PFSK-1 (cell line): Measurements from ENCODE around the gene TEX11.

Experiments
- FOXP2 ChIP-seq: optimal IDR thresholded peaks from 2 replicates; pipeline ENCODE3; 2011; ENCODE audit warnings: borderline replicate concordance, control low read depth, inconsistent platforms; ENCODE audit not compliant: insufficient read depth; ENCODE audit errors: extremely low read length, extremely low read depth
- POLR2AphosphoS5 ChIP-seq: IDR thresholded peaks from 2 replicates; pipeline ENCODE4 v1.6.1; 2012; ENCODE audit warnings: low read depth, mild to moderate bottlenecking, control low read depth, low read length, moderate library complexity
- REST ChIP-seq, 2 experiments: IDR thresholded peaks; 2 replicates each; pipeline versions ENCODE4 v1.6.1 to v1.8.0; 2011 to 2012; ENCODE audit warnings: low read depth in 2 of 2, low read length in 2 of 2, control low read depth in 1 of 2, inconsistent platforms in 1 of 2, mild to moderate bottlenecking in 1 of 2, moderate library complexity in 1 of 2; ENCODE audit not compliant: insufficient read depth in 1 of 2
- SIN3A ChIP-seq: IDR thresholded peaks from 2 replicates; pipeline ENCODE4 v1.6.1; 2012; ENCODE audit warnings: mild to moderate bottlenecking, low read length, moderate library complexity, borderline replicate concordance; ENCODE audit not compliant: insufficient read depth
- TAF1 ChIP-seq: IDR thresholded peaks from 2 replicates; pipeline ENCODE4 v1.6.1; 2012; ENCODE audit warnings: low read length, control low read depth, borderline replicate concordance; ENCODE audit not compliant: insufficient read depth

TEX11 gene

GRCh38 chrX:70916754-70917153 lies 8.2 kb upstream of the TEX11 start:
- TF ChIP-seq SIN3A: no peak
- no peak for TF ChIP-seq TAF1
- no peak for TF ChIP-seq REST (IDR thresholded peaks at IDR 0.05; ENCODE audit: insufficient read depth in 1 of 2, low read depth in 2 of 2, low read length in 2 of 2)
- no peak for TF ChIP-seq FOXP2
- no peak for TF ChIP-seq POLR2AphosphoS5

- TF ChIP-seq TAF1: no peak
- TF ChIP-seq SIN3A: no peak
Measured at GRCh38 chrX:70907900-70908299, 611 bp downstream of the TEX11 start.

GRCh38 chrX:70901465-70901864 lies 7.0 kb downstream of the TEX11 start:
- no peak for TF ChIP-seq FOXP2

GRCh38 chrX:70878902-70879301 lies 29.6 kb downstream of the TEX11 start:
- TF ChIP-seq FOXP2 (no peak), SIN3A (no peak), POLR2AphosphoS5 (no peak), REST (IDR thresholded peaks at IDR 0.05; ENCODE audit: insufficient read depth in 1 of 2, low read depth in 2 of 2, low read length in 2 of 2) (no peak), TAF1 (no peak)

GRCh38 chrX:70852294-70852693 lies 56.2 kb downstream of the TEX11 start:
- no peak for TF ChIP-seq SIN3A
- TF ChIP-seq FOXP2: no peak
- no peak for TF ChIP-seq POLR2AphosphoS5
- TF ChIP-seq REST (IDR thresholded peaks at IDR 0.05; ENCODE audit: insufficient read depth in 1 of 2, low read depth in 2 of 2, low read length in 2 of 2): no peak
- no peak for TF ChIP-seq TAF1

GRCh38 chrX:70834589-70834988 lies 73.9 kb downstream of the TEX11 start:
- TF ChIP-seq TAF1: no peak
- TF ChIP-seq POLR2AphosphoS5: no peak
- TF ChIP-seq SIN3A: no peak
- TF ChIP-seq FOXP2: no peak
- TF ChIP-seq REST (IDR thresholded peaks at IDR 0.05; ENCODE audit: insufficient read depth in 1 of 2, low read depth in 2 of 2, low read length in 2 of 2): no peak
